Endothelial cell of umbilical vein (primary cell): ENCODE results near the gene CSNK2B. TPM values are rescaled to one million over a fixed set of nuclear protein-coding genes. Genes with fewer than 3 reads are reported as not detected.

Source experiments
- BruUV-seq: library from RNA; stranded (reverse); fragments of 400-500 nt; replicated peaks from 2 replicates; lab custom pipeline; 2021; lab: Mats Ljungman, UMichigan
- CTCF ChIA-PET: fragments of 300-600, 350-600 bp; sonication (Branson Sonifier 250); formaldehyde crosslinking; loops from one replicate; lab custom pipeline; 2021; ENCODE audit warnings: antibody characterized with exemption, inconsistent platforms; lab: Charles Lee
- POLR2A ChIA-PET: fragments of 300-600, 350-600 bp; sonication (Branson Sonifier 250); formaldehyde crosslinking; loops from one replicate; lab custom pipeline; 2021; ENCODE audit warnings: antibody characterized with exemption, inconsistent platforms; lab: Charles Lee
- DNase-seq: peaks from one replicate; pipeline ENCODE4 v3.0.0-alpha.2; 2011; ENCODE audit warnings: low read depth, low spot score
- FAIRE-seq: peaks from 2 replicates; lab custom pipeline; 2011; peaks lifted over from hg19 to GRCh38; lab: Jason Lieb, UNC
- H2AFZ ChIP-seq: 2 replicates; pipeline ENCODE4 v1.6.0; 2012; ENCODE audit warnings: low read depth, low read length, control low read depth, inconsistent platforms
- H3K27ac ChIP-seq: 2 replicates; pipeline ENCODE4 v1.5.1; 2011; ENCODE audit warnings: low read depth, mild to moderate bottlenecking, control low read depth, low read length, moderate library complexity; ENCODE audit not compliant: insufficient read depth
- H3K27me3 ChIP-seq, 2 experiments: 2 replicates each; pipeline versions ENCODE4 v1.6.0 to v1.6.1; 2011; ENCODE audit warnings: low read length in 2 of 2, mixed read lengths in 1 of 2; ENCODE audit not compliant: control insufficient read depth in 2 of 2, insufficient read depth in 2 of 2
- H3K36me3 ChIP-seq, 2 experiments: 2 replicates in 1 of 2; 3 replicates in 1 of 2; pipeline ENCODE4 v1.5.1; 2011; ENCODE audit warnings: low read length in 2 of 2, mild to moderate bottlenecking in 1 of 2, moderate library complexity in 1 of 2; ENCODE audit not compliant: control insufficient read depth in 2 of 2, insufficient read depth in 2 of 2; ENCODE audit errors: extremely low read depth in 1 of 2
- H3K4me1 ChIP-seq: 3 replicates; pipeline ENCODE4 v1.5.1; 2011; ENCODE audit warnings: mild to moderate bottlenecking, low read length; ENCODE audit not compliant: control insufficient read depth, insufficient read depth; ENCODE audit errors: extremely low read depth
- H3K4me2 ChIP-seq: 2 replicates; pipeline ENCODE4 v1.6.1; 2011; ENCODE audit warnings: low read length, control low read depth, mixed read lengths; ENCODE audit not compliant: insufficient read depth
- H3K4me3 ChIP-seq, 3 experiments: fragments of 200-600 bp in 1 of 3; sonication (generic), shearing (Covaris generic) in 1 of 3; replicated peaks in 1 of 3; 2 replicates each; pipeline ENCODE4 v1.5.1; 2011 to 2016; ENCODE audit warnings: control low read depth in 3 of 3, low read length in 3 of 3, mild to moderate bottlenecking in 2 of 3, inconsistent platforms in 1 of 3, low read depth in 1 of 3, moderate library complexity in 1 of 3; ENCODE audit not compliant: insufficient read depth in 1 of 3
- H3K79me2 ChIP-seq: 2 replicates; pipeline ENCODE4 v1.6.0; 2012; ENCODE audit warnings: low read length, inconsistent platforms; ENCODE audit not compliant: control insufficient read depth, insufficient read depth
- H3K9ac ChIP-seq: replicated peaks from 2 replicates; pipeline ENCODE3; 2011; ENCODE audit warnings: low read length, control low read depth; ENCODE audit not compliant: insufficient read depth; ENCODE audit errors: extremely low read depth
- H3K9me1 ChIP-seq: replicated peaks from 3 replicates; pipeline ENCODE4 v1.6.0; 2011; ENCODE audit warnings: mild to moderate bottlenecking, low read length; ENCODE audit not compliant: control insufficient read depth, insufficient read depth; ENCODE audit errors: extremely low read depth
- H3K9me3 ChIP-seq: replicated peaks from 2 replicates; pipeline ENCODE4 v1.5.1; 2012; ENCODE audit warnings: low read length, inconsistent platforms; ENCODE audit not compliant: control insufficient read depth, insufficient read depth
- H4K20me1 ChIP-seq: replicated peaks from 2 replicates; pipeline ENCODE3; 2011; ENCODE audit warnings: mild to moderate bottlenecking, low read length; ENCODE audit not compliant: control insufficient read depth, insufficient read depth; ENCODE audit errors: extremely low read depth
- EZH2 ChIP-seq: IDR thresholded peaks from 2 replicates; pipeline ENCODE4 v1.6.1; 2012; ENCODE audit warnings: borderline replicate concordance, low read depth, mild to moderate bottlenecking, moderate library complexity, low read length, inconsistent platforms; ENCODE audit not compliant: severe bottlenecking
- GATA2 ChIP-seq: IDR thresholded peaks from 2 replicates; pipeline ENCODE4 v1.7.0; 2011; ENCODE audit warnings: low read depth, mild to moderate bottlenecking, moderate library complexity, mixed read lengths, low read length; ENCODE audit not compliant: insufficient read length, insufficient read depth
- JUN ChIP-seq: IDR thresholded peaks from 2 replicates; pipeline ENCODE4 v1.6.1; 2011; ENCODE audit warnings: borderline replicate concordance, low read depth; ENCODE audit not compliant: insufficient read length, insufficient read depth
- MYC ChIP-seq: IDR thresholded peaks from one replicate; pipeline ENCODE4 v1.6.1; 2011; ENCODE audit warnings: mild to moderate bottlenecking, low read depth, low read length
- POLR2AphosphoS5 ChIP-seq: IDR thresholded peaks from 2 replicates; pipeline ENCODE4 v1.6.1; 2012; ENCODE audit warnings: low read depth, mild to moderate bottlenecking, control low read depth, low read length, moderate library complexity; ENCODE audit not compliant: insufficient read depth
- dilution Hi-C: fragments of 300-500 bp; cut with MboI; formaldehyde crosslinking; loops from one replicate; pipeline ENCODE4 v1.15.0; 2019; ENCODE audit warnings: low sequenced_read_pairs; ENCODE audit not compliant: extremely low pct_ligation_motif_present
- intact Hi-C: fragments of 100-400 bp; cut with micrococcal nuclease; formaldehyde crosslinking; loops from one replicate; pipeline ENCODE4 v1.10.0; 2022
- polyA plus RNA-seq, 4 experiments: library from polyadenylated mRNA; depleted of rRNA in 3 of 4; stranded (reverse) in 3 of 4; unstranded in 1 of 4; fragments of >200 nt; gene quantifications; 2 replicates each; pipeline versions ENCODE4 v1.2.1 to v1.2.3, GENCODE V29; 2011 to 2012; ENCODE audit warnings: missing spikeins in 1 of 4
- total RNA-seq: library from RNA; stranded (reverse); gene quantifications from 2 replicates; pipeline ENCODE4 v1.2.3, GENCODE V29; 2021
- TF ChIP-seq, protein P1 (sequence below), 2 donors: IDR thresholded peaks; 1 replicate in 1 of 2; 2 replicates in 1 of 2; pipeline ENCODE4 v1.5.1; 2011; ENCODE audit warnings: low read length in 2 of 2, mild to moderate bottlenecking in 2 of 2, moderate library complexity in 2 of 2, control low read depth in 1 of 2, inconsistent platforms in 1 of 2, low read depth in 1 of 2; ENCODE audit not compliant: insufficient read depth in 1 of 2; ENCODE audit errors: extremely low read depth in 1 of 2

The CSNK2B gene
- total and polyA plus RNA-seq, 2 donors (not counting 3 experiments of a cell fraction or from before 2014, with no cell fraction given): 159 to 206 TPM

GRCh38 chr6:31687860-31688693 is 22.2 kb downstream of the CSNK2B start:
- no peak for DNase-seq
- dilution Hi-C loops (no loop called here), intact Hi-C loops (no loop called here)
- H3K79me2 ChIP-seq: no peaks in the 10 kb centered on the region
- peaks cover 0 to 37% of the 10 kb centered on the region in 2 experiments for H3K36me3 ChIP-seq
- CTCF ChIA-PET: no interaction called here
- TF ChIP-seq MYC (no peak), EZH2 (no peak), JUN (no peak), POLR2AphosphoS5 (no peak), GATA2 (no peak)
- TF ChIP-seq, protein P1, sequence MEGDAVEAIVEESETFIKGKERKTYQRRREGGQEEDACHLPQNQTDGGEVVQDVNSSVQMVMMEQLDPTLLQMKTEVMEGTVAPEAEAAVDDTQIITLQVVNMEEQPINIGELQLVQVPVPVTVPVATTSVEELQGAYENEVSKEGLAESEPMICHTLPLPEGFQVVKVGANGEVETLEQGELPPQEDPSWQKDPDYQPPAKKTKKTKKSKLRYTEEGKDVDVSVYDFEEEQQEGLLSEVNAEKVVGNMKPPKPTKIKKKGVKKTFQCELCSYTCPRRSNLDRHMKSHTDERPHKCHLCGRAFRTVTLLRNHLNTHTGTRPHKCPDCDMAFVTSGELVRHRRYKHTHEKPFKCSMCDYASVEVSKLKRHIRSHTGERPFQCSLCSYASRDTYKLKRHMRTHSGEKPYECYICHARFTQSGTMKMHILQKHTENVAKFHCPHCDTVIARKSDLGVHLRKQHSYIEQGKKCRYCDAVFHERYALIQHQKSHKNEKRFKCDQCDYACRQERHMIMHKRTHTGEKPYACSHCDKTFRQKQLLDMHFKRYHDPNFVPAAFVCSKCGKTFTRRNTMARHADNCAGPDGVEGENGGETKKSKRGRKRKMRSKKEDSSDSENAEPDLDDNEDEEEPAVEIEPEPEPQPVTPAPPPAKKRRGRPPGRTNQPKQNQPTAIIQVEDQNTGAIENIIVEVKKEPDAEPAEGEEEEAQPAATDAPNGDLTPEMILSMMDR (IDR thresholded peaks at IDR 0.05; ENCODE audit: extremely low read depth in 1 of 2, insufficient read depth in 1 of 2, low read depth in 1 of 2, low read length in 2 of 2): no peak
- POLR2A ChIA-PET: no interaction called here
- no peaks in the 10 kb centered on the region for H3K9me1 ChIP-seq
- no peaks in the 10 kb centered on the region for H3K9me3 ChIP-seq
- no peak for FAIRE-seq
- H3K27ac ChIP-seq: no peak overlapping the region
- H2AFZ ChIP-seq: no peak overlapping the region
- H3K4me3 ChIP-seq: no peak overlapping the region
- H3K9ac ChIP-seq: no peak overlapping the region
- peaks cover 10% of the 10 kb centered on the region for H3K4me1 ChIP-seq
- H4K20me1 ChIP-seq: no peaks in the 10 kb centered on the region
- H3K27me3 ChIP-seq: no peaks in the 10 kb centered on the region
- no peak overlapping the region for H3K4me2 ChIP-seq
- BruUV-seq: no TSS peak
